ENCODE data around the gene LRFN5. TPM values are rescaled to one million over a fixed set of nuclear protein-coding genes. Genes with fewer than 3 reads are reported as not detected.

LRFN5 gene
- total and polyA plus RNA-seq, 2 of the 13 experiments (the other 11 are each of a cell fraction or from before 2014, with no cell fraction given): not detected

DNA sequence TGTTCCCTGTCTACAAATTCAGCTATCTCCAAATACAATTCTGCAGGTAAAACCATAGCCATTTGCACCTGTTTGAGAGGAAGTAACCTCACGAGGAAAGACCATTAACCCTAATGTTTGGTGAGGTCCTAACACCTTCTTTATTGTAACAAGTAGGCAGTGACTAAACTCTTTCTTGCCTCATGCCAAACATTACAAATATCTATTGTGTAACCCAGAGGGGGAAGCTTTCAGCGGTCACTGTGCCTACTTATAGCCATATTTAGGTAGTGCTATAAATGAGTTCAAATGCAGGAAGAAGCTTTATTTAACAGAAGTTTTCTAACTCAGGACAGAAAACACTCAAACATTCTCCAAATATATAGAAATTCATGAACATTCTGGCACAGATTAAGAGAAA, 252.7 kb downstream of the LRFN5 start (continued):
- TF ChIP-seq ZNF235 (CRISPR knock-in tag; IDR thresholded peaks at IDR 0.05; ENCODE audit: borderline replicate concordance): no peak
- TF ChIP-seq ZBTB21 (CRISPR knock-in tag; IDR thresholded peaks at IDR 0.05): no peak
- TF ChIP-seq AGO1 (IDR thresholded peaks at IDR 0.05; ENCODE audit: low read depth, low read length, poor library complexity, severe bottlenecking): no peak
- TF ChIP-seq ZNF772 (CRISPR knock-in tag; IDR thresholded peaks at IDR 0.05): no peak
- no peak for TF ChIP-seq BRCA1 (CRISPR knock-in tag; IDR thresholded peaks at IDR 0.05)
- no peak for TF ChIP-seq RFXAP (CRISPR knock-in tag; IDR thresholded peaks at IDR 0.05; ENCODE audit: borderline replicate concordance)

DNA sequence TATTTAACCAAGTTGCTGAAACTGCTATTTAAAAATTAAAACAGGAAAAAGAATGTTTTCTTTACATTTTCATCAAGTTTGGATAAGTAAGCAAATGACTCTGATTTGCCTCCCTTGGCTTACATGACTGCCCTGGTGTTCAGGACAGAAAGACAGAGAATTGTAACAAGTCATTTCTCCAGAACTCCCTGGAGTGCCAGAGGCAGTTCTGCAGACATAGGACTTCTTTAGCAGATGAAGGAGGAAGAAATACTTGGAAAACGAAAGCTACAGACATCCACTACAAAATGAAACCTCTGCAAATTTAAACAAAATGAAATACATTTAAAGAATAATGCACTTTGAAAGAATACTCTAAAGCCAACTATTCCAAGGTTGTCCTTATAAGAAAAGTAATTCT, 253.9 kb downstream of the LRFN5 start:
- Histone ChIP-seq H2AFZ (ENCODE audit: low read length) (no peak overlapping the region), H3K36me3 (replicated peaks in 1 of 2; ENCODE audit: control insufficient read depth in 1 of 2, insufficient read depth in 2 of 2, low read length in 2 of 2) (no peaks in the 10 kb centered on the region), H3K79me2 (ENCODE audit: insufficient read depth, low read length) (no peaks in the 10 kb centered on the region), H3K9ac (ENCODE audit: insufficient read depth, low read depth, low read length) (no peak overlapping the region), H3K4me3 (replicated peaks in 1 of 3; ENCODE audit: insufficient read depth in 1 of 3, low read depth in 2 of 3, low read length in 3 of 3) (no peak overlapping the region), H3K4me1 (ENCODE audit: insufficient read depth, low read length) (no peaks in the 10 kb centered on the region), H3K27ac (ENCODE audit: extremely low read length, insufficient read depth, low read length) (no peak overlapping the region), H4K20me1 (ENCODE audit: insufficient read depth, low read length) (no peaks in the 10 kb centered on the region), H3K9me3 (ENCODE audit: low read length) (peaks cover 68% of the 10 kb centered on the region), H3K27me3 (ENCODE audit: control insufficient read depth in 1 of 2, insufficient read depth in 2 of 2, low read length in 2 of 2) (no peaks in the 10 kb centered on the region), H3K4me2 (ENCODE audit: low read depth, low read length) (no peak overlapping the region)
- intact Hi-C loops (cut with micrococcal nuclease; ENCODE audit: unreplicated experiment) (no loop called here), in situ Hi-C loops (cut with HindIII; ENCODE audit: extremely low pct_ligation_motif_present, low pct_unique_long_range_greater_than_20kb) (no loop called here)
- DNase-seq (ENCODE audit: low spot score): no peak
- no TSS peak for BruUV-seq (replicated peaks)
- TF ChIP-seq SMYD3 (CRISPR knock-in tag; IDR thresholded peaks at IDR 0.05) (no peak), ZNF749 (CRISPR knock-in tag; IDR thresholded peaks at IDR 0.05; ENCODE audit: borderline replicate concordance) (no peak)
- ChIA-PET CTCF (ENCODE audit: low intra/inter-chr PET ratio, low total read pairs) (no interaction called here), POLR2A (no interaction called here)
- FAIRE-seq: no peak
- 0% methylated on average over 1 of the region's 1 CpG for WGBS (ENCODE audit: low lambda C conversion rate)
- ATAC-seq: no peak

DNA sequence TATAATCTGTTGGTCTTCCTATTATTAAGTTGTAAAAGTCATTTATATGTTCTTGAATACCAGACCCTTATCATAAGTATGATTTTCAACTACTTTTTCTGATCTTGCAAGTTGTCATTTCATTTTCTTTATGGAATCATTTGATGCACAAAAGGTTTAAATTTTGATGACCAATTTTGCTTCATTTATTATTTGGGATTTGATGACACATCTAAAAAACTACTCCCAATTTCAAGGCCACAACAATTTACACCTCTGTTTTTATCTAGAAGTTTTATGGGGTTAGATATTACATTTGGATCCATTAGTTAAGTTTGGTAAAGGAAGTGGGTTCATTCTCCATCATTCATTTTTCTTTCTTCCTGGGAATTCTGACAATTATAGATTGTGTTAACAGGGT, 259.2 kb downstream of the LRFN5 start:
- ATAC-seq: no peak
- Histone ChIP-seq H3K79me2 (ENCODE audit: insufficient read depth, low read length) (no peaks in the 10 kb centered on the region), H3K36me3 (replicated peaks in 1 of 2; ENCODE audit: control insufficient read depth in 1 of 2, insufficient read depth in 2 of 2, low read length in 2 of 2) (no peaks in the 10 kb centered on the region), H3K27me3 (ENCODE audit: control insufficient read depth in 1 of 2, insufficient read depth in 2 of 2, low read length in 2 of 2) (no peaks in the 10 kb centered on the region), H3K27ac (ENCODE audit: extremely low read length, insufficient read depth, low read length) (no peak overlapping the region), H3K4me3 (replicated peaks in 1 of 3; ENCODE audit: insufficient read depth in 1 of 3, low read depth in 2 of 3, low read length in 3 of 3) (no peak overlapping the region), H3K9ac (ENCODE audit: insufficient read depth, low read depth, low read length) (no peak overlapping the region), H3K9me3 (ENCODE audit: low read length) (peaks cover 80% of the 10 kb centered on the region), H3K4me1 (ENCODE audit: insufficient read depth, low read length) (no peaks in the 10 kb centered on the region), H2AFZ (ENCODE audit: low read length) (no peak overlapping the region), H3K4me2 (ENCODE audit: low read depth, low read length) (no peak overlapping the region), H4K20me1 (ENCODE audit: insufficient read depth, low read length) (no peaks in the 10 kb centered on the region)
- intact Hi-C loops (cut with micrococcal nuclease; ENCODE audit: unreplicated experiment) (no loop called here), in situ Hi-C loops (cut with HindIII; ENCODE audit: extremely low pct_ligation_motif_present, low pct_unique_long_range_greater_than_20kb) (no loop called here)
- TF ChIP-seq ZNF883 (CRISPR knock-in tag; IDR thresholded peaks at IDR 0.05; ENCODE audit: not compliant biosample characterization): no peak
- peak; percentile 61 to 83; a peak in 3 of 4 replicates for TF ChIP-seq MAFK (conservative IDR thresholded peaks at IDR 0.05 in 1 of 2, IDR thresholded peaks at IDR 0.05 in 1 of 2; ENCODE audit: low read length in 2 of 2)
- peak; percentile 70 for TF ChIP-seq MAFF (IDR thresholded peaks at IDR 0.05; ENCODE audit: low read depth, low read length)
- no peak for TF ChIP-seq FOXP1 (IDR thresholded peaks at IDR 0.05)
- TF ChIP-seq FOXP1 (CRISPR knock-in tag; IDR thresholded peaks at IDR 0.05): no peak
- no TSS peak for BruUV-seq (replicated peaks)
- CTCF ChIA-PET (ENCODE audit: low intra/inter-chr PET ratio, low total read pairs): no interaction called here
- POLR2A ChIA-PET: no interaction called here
- no peak for FAIRE-seq
- DNase-seq (ENCODE audit: low spot score): no peak

Data from HepG2 (cell line).